ENCODE data around the gene RRM1. TPM values are rescaled to one million over a fixed set of nuclear protein-coding genes. Genes with fewer than 3 reads are reported as not detected.

RRM1 gene
- total and polyA plus RNA-seq, 10 of the 15 experiments (the other 5 are each of a cell fraction or from before 2014, with no cell fraction given), result 94.0 to 255 (median 148) TPM

DNA sequence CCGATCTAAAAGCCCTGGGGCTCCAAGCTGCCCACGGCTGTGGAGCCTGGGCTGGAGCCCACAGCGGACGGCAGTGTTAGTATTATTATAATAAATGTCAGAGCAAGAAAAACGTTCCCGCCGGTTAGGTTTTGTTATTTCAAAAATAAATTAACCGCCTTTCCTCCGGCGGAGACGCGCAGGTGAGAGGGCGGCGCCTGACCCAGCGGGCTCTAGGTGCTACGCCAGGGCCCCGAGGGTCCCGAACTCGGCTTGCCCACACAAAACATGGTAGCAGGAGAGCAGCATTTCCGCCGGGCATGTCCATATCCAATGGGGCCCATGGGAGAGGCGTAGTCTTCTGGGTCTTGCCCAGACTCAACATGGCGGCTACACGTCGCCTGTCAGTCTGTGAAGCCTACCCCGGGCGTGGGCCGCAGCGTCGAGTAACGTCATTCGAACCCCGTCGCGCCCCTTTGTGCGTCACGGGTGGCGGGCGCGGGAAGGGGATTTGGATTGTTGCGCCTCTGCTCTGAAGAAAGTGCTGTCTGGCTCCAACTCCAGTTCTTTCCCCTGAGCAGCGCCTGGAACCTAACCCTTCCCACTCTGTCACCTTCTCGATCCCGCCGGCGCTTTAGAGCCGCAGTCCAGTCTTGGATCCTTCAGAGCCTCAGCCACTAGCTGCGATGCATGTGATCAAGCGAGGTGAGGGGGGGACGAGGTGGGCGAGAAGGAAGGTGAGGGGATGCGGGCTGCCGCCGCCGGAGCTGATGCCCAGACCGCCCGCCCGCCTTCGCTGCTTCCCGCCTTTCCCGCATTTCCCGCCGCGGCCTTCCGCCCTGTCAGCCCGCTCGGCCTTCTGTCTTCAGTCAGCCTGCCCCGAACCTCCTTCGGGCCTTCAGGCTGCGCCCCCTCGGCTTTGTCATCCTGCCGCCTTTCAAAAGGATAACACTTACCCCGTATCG lies at the start of gene RRM1 (continued):
- TF ChIP-seq, protein P1, sequence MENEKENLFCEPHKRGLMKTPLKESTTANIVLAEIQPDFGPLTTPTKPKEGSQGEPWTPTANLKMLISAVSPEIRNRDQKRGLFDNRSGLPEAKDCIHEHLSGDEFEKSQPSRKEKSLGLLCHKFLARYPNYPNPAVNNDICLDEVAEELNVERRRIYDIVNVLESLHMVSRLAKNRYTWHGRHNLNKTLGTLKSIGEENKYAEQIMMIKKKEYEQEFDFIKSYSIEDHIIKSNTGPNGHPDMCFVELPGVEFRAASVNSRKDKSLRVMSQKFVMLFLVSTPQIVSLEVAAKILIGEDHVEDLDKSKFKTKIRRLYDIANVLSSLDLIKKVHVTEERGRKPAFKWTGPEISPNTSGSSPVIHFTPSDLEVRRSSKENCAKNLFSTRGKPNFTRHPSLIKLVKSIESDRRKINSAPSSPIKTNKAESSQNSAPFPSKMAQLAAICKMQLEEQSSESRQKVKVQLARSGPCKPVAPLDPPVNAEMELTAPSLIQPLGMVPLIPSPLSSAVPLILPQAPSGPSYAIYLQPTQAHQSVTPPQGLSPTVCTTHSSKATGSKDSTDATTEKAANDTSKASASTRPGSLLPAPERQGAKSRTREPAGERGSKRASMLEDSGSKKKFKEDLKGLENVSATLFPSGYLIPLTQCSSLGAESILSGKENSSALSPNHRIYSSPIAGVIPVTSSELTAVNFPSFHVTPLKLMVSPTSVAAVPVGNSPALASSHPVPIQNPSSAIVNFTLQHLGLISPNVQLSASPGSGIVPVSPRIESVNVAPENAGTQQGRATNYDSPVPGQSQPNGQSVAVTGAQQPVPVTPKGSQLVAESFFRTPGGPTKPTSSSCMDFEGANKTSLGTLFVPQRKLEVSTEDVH (IDR thresholded peaks at IDR 0.05; ENCODE audit: low read depth, partially characterized antibody), result peak; percentile 98
- TF ChIP-seq, protein P2, sequence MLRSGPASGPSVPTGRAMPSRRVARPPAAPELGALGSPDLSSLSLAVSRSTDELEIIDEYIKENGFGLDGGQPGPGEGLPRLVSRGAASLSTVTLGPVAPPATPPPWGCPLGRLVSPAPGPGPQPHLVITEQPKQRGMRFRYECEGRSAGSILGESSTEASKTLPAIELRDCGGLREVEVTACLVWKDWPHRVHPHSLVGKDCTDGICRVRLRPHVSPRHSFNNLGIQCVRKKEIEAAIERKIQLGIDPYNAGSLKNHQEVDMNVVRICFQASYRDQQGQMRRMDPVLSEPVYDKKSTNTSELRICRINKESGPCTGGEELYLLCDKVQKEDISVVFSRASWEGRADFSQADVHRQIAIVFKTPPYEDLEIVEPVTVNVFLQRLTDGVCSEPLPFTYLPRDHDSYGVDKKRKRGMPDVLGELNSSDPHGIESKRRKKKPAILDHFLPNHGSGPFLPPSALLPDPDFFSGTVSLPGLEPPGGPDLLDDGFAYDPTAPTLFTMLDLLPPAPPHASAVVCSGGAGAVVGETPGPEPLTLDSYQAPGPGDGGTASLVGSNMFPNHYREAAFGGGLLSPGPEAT (IDR thresholded peaks at IDR 0.05; ENCODE audit: low read depth), result peak; percentile 81
- TF ChIP-seq POU2F2 (IDR thresholded peaks at IDR 0.05; ENCODE audit: borderline replicate concordance, low read depth, low read length) (peak; percentile 87; the same call in 2 of the 3 replicates), SRF (IDR thresholded peaks at IDR 0.05; ENCODE audit: low read depth in 2 of 2, low read length in 2 of 2) (peak; percentile 77 to 94), ZZZ3 (IDR thresholded peaks at IDR 0.05; ENCODE audit: control insufficient read depth, insufficient read length, low read depth) (no peak), ZNF384 (IDR thresholded peaks at IDR 0.05; ENCODE audit: borderline replicate concordance, low read depth, low read length) (no peak), POLR2AphosphoS5 (IDR thresholded peaks at IDR 0.05; ENCODE audit: low read length) (peak; percentile 85), NFXL1 (IDR thresholded peaks at IDR 0.05; ENCODE audit: borderline replicate concordance) (no peak), KLF5 (IDR thresholded peaks at IDR 0.05; ENCODE audit: partially characterized antibody) (peak; percentile 87), NR2F1 (conservative IDR thresholded peaks at IDR 0.05) (0 out of 2 replicates have a peak, but pooled peaks have one; percentile 42), JUND (IDR thresholded peaks at IDR 0.05; ENCODE audit: low read depth, low read length) (0 out of 2 replicates have a peak, but pooled peaks have one; percentile 44), EED (IDR thresholded peaks at IDR 0.05; ENCODE audit: low read depth) (no peak), KDM1A (IDR thresholded peaks at IDR 0.05; ENCODE audit: borderline replicate concordance) (no peak), ETV6 (conservative IDR thresholded peaks at IDR 0.05 in 1 of 2, IDR thresholded peaks at IDR 0.05 in 1 of 2; ENCODE audit: borderline replicate concordance in 1 of 2, low read depth in 1 of 2) (no peak), BCL11A (IDR thresholded peaks at IDR 0.05; ENCODE audit: low read depth, low read length) (no peak)
- TF ChIP-seq, protein P3, sequence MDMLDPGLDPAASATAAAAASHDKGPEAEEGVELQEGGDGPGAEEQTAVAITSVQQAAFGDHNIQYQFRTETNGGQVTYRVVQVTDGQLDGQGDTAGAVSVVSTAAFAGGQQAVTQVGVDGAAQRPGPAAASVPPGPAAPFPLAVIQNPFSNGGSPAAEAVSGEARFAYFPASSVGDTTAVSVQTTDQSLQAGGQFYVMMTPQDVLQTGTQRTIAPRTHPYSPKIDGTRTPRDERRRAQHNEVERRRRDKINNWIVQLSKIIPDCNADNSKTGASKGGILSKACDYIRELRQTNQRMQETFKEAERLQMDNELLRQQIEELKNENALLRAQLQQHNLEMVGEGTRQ (IDR thresholded peaks at IDR 0.05; ENCODE audit: borderline replicate concordance, low read depth, low read length), result no peak
- TF ChIP-seq, protein P4, sequence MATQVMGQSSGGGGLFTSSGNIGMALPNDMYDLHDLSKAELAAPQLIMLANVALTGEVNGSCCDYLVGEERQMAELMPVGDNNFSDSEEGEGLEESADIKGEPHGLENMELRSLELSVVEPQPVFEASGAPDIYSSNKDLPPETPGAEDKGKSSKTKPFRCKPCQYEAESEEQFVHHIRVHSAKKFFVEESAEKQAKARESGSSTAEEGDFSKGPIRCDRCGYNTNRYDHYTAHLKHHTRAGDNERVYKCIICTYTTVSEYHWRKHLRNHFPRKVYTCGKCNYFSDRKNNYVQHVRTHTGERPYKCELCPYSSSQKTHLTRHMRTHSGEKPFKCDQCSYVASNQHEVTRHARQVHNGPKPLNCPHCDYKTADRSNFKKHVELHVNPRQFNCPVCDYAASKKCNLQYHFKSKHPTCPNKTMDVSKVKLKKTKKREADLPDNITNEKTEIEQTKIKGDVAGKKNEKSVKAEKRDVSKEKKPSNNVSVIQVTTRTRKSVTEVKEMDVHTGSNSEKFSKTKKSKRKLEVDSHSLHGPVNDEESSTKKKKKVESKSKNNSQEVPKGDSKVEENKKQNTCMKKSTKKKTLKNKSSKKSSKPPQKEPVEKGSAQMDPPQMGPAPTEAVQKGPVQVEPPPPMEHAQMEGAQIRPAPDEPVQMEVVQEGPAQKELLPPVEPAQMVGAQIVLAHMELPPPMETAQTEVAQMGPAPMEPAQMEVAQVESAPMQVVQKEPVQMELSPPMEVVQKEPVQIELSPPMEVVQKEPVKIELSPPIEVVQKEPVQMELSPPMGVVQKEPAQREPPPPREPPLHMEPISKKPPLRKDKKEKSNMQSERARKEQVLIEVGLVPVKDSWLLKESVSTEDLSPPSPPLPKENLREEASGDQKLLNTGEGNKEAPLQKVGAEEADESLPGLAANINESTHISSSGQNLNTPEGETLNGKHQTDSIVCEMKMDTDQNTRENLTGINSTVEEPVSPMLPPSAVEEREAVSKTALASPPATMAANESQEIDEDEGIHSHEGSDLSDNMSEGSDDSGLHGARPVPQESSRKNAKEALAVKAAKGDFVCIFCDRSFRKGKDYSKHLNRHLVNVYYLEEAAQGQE (IDR thresholded peaks at IDR 0.05; ENCODE audit: low read depth, low read length), result no peak
